HG03064 (cell line): ENCODE results near the gene MEF2A.
"Not testable (repeated sequence)": the region's sequence is repeated elsewhere in the genome, so short reads cannot be mapped to it uniquely, and the experiment has no call there.

Experiments used
- ATAC-seq: cut with Tn5 transposase; IDR thresholded peaks from one replicate; pipeline ENCODE4 v1.9.1; 2021; ENCODE audit warnings: low read depth; ENCODE audit not compliant: unreplicated experiment

MEF2A gene

DNA sequence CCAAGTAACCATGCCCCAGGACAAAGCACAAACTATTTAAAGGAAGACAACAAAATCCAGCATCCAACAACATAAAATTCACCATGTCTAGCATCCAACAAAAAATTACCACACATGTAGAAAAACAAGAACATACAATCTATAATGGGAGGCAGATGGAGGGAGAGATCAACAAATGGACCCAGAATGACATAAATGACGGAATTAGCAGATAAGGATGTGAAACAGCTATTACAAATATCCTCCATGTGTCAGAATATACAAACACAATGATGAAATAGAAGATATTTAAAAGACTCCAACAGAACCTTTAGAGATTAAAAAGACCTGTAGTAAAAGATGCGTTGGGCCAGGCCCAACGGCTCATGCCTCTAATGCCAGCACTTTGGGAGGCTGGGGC is 156.6 kb downstream of the MEF2A start:
- ATAC-seq, result no peak

- ATAC-seq, result no peak
Measured at GRCh38 chr15:99726333-99726732, 160.5 kb downstream of the MEF2A start.

DNA sequence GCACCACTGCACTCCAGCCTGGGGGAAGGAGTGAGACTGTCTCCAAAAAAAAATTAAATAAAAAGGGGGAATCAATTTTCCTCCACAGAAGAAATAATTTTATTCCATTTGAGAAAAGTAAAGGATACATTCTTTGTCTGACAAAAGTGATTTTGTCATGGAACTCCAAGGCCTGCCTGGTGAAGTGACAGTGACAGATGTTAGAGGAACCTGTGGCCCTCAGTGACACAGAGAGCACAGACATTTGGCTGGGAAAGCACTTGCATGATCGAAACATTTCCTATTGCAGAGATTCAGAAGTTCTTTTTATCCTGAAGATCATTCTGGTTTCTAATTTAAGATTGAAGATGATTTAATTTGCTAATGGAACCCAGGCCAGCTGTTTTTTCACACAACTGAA is 161.5 kb downstream of the MEF2A start:
- ATAC-seq, result no peak

GRCh38 chr15:99727733-99728132 is 161.9 kb downstream of the MEF2A start:
- no peak for ATAC-seq

DNA sequence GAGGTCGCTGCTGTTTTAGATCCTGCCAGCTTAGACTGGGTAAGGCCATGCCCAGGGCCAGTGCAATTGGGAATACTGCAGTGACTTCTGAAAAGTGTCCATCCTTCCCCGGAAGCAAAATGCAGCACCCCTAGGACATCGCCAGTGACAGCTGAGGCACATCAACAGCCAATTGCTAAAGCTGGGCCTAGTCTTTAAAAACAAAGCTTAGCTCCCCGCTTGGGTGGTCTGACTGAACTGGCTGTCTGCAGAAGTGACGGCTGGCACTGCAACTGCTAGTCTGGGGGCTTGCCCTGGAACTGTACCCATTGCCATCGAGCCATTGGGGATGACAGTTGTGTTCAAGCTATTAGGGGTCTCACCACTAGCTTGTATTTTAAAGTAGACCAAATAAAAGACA is 163.1 kb downstream of the MEF2A start:
- no peak for ATAC-seq

DNA sequence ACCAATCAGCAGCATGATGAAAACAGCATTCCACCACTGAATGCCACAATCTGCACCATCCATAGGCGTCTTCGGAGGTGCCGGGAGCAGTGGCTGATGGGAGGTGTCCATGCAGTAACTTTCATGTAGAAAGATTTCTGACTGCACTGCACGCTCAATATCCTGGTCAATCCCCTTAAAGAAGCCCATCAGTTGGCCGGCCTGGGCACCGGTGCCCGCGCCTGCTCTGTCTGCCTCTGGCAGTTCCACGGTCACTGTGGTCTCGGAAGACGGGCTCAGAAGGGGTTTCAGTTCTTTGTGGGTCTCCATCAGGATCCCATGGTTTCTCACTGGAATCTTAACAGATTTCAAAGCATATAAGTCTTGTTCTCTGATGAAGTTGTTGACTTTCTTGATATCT is 163.5 kb downstream of the MEF2A start:
- no peak for ATAC-seq

DNA sequence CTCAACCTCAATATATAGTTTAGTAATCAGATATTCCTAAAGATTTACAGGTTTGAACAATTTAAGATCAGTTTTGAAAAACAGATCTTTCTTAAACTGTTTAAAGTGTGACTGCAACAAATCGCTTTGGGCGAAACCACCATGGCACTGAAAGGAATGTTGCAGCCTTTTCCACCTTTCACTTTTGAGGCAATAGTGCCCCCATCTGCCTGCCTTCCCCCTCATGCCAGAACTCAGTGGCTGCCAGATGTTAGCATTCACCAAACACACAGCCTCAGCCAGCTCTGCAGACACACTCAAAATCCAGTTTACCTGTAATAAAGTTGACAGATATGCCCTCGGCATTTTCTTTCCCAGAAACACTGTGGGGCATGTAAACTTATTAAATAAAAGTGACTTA is 164.1 kb downstream of the MEF2A start:
- ATAC-seq, result no peak

GRCh38 chr15:99731336-99732123 is 165.7 kb downstream of the MEF2A start:
- ATAC-seq, result no peak

- no peak for ATAC-seq
Measured at GRCh38 chr15:99732124-99732750, 166.5 kb downstream of the MEF2A start.

GRCh38 chr15:99732751-99733267 is 167.0 kb downstream of the MEF2A start:
- peak; percentile 36 for ATAC-seq

DNA sequence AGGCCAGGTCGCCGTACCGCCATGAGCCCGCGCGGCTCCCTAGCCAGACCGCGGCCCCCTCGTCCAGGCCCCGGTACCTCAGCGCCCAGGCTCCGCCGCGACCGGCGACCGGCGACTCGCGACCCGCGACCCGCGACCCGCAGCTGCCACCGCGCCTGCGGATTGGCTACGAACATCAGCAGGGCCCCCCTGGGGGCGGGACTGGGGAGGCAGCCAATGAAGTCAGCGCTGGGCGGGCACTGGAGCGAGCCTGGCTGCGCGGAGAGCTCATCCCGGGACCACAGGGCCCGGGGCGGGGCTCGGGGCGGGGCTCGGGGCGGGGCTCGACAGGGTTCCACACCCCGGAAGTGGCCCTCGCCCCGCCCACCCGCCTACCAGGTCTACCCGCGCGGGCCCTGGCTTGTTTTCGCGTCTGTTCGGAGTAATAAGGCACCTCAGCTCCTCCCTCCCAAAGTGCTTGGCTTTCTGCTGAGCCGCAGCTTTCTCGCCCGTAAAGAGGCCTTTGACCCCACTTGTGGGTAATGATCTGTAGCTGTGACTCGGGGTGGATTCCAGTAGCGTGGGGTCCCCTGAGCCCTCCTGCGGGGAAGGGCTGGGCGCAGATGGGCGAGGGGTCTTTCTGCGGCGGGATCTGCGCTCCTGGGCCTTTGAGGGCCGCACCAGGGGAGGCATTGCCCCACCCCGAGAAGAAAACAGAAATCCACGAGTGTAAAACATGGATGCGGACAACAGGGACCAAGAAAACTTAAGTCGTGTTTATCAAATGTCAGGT is 167.7 kb downstream of the MEF2A start, which contains the start of gene LYSMD4:
Gene LYSMD4 (minus strand): TSS at position 170 of the 772 bp plus-strand sequence. CDS start 1,438 bp downstream, outside the sequence.
- peak; percentile 99 for ATAC-seq

- ATAC-seq, result not testable (repeated sequence)
Measured at GRCh38 chr15:99734040-99734291, 168.2 kb downstream of the MEF2A start.

GRCh38 chr15:99734575-99734974 is 168.8 kb downstream of the MEF2A start:
- no peak for ATAC-seq

DNA sequence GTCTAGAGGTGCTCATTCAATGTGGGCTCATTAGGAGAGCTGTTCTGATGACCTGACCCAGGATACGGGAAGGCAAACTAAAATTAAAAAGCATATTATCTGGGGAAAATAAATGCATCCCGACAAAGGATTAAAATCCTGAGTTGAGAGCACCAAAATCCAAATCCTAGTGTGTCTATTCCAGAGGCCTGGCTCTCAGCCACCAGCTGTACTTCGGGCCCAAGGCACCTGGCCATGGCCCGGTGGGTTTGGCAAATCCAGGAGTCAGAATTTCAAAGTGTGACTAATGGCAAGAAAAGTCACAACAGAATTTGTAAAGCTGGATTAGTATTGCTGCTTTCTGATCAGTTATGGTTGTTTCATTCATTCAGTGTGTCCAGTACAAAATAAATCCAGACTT is 170.1 kb downstream of the MEF2A start:
- ATAC-seq, result no peak

GRCh38 chr15:99736702-99737101 is 170.9 kb downstream of the MEF2A start:
- ATAC-seq, result no peak

DNA sequence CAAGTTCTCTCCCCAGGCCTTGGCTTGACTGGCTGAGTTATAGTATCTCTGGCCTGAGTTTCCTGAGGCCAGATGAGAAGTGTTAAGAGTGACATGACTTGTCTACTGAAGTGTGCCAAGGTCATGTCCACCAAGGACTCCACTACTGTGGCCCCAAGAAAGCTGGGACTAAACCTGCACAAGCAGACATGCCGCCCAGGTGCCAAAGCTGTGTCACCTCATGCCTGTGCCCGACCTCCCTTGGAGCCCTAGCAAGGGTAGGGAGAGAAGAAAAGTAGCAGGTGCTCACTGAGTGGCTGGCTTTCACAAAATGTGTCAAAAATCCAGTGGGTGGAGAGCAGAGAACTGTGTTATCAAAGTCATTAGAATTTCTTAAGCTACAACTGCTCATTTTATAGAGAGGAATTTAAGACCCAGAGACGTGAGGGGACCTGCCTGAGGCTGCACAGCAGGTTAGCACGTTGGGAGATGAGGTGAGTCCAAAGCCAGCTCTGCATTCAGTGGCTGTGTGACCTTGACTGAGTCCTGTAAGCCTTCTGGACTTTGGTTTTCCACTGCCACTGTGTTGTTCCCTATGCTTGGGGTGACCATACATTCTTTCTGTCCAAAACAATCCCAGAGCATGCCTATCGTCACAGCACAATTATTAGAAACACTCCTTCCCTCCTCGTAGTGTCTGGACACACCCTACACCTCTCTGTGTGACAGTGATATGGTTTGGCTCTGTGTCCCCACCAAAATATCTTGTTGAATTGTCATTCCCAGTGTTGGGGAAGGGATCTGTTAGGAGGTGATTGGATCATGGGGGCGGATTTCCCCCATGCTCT is 172.4 kb downstream of the MEF2A start:
- ATAC-seq, result no peak

DNA sequence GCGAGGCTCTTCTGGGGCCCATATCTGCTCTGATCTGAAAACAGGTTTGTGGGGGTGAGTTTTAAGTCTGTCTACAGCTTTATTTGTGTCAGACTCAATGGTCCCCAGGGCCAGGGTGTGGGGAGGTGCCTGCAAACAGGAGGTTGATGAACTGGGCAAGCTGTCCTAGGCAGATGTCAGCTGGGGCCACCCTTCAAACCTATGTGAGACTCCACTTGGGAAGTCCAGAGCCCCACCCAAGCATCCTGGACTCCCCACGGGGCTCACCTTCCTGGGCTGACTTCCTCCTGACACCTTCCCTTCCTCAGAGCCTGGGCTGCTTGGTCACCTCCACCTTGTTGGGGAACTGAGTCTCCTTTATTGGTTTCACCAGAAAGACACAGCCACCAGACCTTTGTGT is 176.1 kb downstream of the MEF2A start:
- no peak for ATAC-seq

DNA sequence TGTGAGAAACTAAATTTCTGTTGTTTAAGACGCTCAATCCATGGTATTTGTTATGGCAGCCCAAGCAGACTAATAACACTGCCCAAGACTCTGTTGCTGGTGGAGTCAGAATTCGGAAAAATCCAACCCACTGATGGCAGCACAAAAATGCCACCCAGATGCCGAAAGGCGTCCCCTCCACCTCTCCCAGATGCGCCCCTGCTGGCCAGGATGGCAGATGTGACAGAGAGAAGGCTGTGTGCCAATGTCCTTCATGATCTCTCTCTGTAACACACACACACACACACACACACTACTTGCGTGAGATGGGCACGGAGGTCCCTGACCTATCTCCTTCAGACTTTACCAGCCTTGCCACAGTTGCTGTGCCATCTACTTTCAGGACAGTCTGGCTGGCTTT is 178.4 kb downstream of the MEF2A start:
- no peak for ATAC-seq

- ATAC-seq, result no peak
Measured at GRCh38 chr15:99745370-99746086, 179.7 kb downstream of the MEF2A start.

DNA sequence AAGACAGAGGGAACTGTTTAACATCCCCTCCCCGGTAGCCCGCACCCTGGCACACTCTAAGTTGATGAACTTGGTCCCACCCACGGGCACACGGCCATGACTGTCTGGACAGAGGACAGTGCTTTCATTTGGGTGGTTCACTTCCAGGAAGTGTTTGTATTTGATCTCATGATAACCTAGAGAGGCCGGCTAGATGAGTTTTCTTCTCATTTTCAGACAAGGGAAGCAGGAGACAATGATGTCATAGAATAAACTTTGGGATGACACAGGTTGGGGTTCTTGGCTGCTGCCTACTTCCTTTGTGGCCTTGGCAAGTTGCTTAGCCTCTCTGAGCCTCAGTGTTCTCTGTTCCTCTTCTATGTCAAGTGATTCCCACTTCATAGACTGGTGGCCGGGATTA is 183.6 kb downstream of the MEF2A start:
- no peak for ATAC-seq
